Retina (tissue), 1 donor: ENCODE measurements around the gene FAM217A.

ENCODE experiments used
- DNase-seq: peaks from one replicate; pipeline ENCODE4 v3.0.0-alpha.2; 2016

The FAM217A gene

GRCh38 chr6:4021133-4021853 lies 57.6 kb downstream of the FAM217A start:
- DNase-seq: peak; percentile 95

- DNase-seq: no peak
These were observed 58.2 kb downstream of the FAM217A start for GRCh38 chr6:4020822-4021132.

GRCh38 chr6:4018924-4019236 lies 60.1 kb downstream of the FAM217A start:
- no peak for DNase-seq
